ENCODE data around the gene TMEM119. TPM values are rescaled to one million over a fixed set of nuclear protein-coding genes. Genes with fewer than 3 reads are reported as not detected.

Gene TMEM119
- total RNA-seq, 1 donor from 2014 or later = 34.6 TPM

DNA sequence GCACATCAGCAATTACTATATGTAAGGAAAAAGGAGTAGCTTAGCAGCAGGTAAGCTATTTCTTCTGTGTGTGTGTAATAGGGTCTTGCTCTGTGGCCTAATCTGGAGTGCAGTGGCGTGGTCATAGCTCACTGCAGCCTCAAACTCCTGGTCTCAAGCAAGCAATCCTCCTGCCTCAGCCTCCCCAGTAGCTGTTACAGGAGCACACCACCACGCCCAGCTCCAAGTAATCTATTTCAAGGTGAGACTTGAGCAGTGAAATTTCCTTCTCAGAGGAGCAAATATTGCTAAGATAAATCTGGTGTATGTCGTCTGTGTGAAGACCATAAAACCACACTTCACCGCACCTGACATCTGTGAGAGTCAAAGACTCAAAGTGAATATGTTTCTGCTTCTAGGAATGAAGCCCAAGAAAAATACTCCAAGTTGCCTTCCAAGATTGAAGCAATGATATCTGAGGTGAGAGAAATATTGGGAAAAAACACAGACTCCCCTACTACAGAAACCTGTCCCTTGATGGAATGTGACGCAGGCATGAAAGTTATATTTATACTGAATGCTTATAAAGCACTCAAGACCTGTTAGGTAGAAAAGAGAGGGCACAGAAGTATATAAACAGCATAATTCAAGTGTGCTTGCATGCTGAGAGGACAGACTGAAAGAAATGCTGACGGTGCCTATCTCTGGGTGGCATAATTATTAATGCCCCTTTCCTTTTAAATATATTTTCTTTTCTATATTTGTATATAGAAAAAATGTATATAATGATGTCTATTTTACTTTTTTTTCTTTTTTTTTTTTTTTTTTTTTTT lies 38.3 kb upstream of the TMEM119 start:
- Histone ChIP-seq H3K36me3 (no peaks in the 10 kb centered on the region), H3K4me1 (peaks cover 18% of the 10 kb centered on the region), H3K9me3 (no peaks in the 10 kb centered on the region), H3K27ac (no peak overlapping the region), H3K4me3 (no peak overlapping the region), H3K27me3 (no peaks in the 10 kb centered on the region)
- intact Hi-C loops (cut with DNase I) = no loop called here
- no peak for TF ChIP-seq POLR2AphosphoS5 (IDR thresholded peaks at IDR 0.05; ENCODE audit: insufficient read depth in 1 of 2, low read depth in 1 of 2)
- TF ChIP-seq POLR2A (IDR thresholded peaks at IDR 0.05) = no peak
- TF ChIP-seq, protein P1, sequence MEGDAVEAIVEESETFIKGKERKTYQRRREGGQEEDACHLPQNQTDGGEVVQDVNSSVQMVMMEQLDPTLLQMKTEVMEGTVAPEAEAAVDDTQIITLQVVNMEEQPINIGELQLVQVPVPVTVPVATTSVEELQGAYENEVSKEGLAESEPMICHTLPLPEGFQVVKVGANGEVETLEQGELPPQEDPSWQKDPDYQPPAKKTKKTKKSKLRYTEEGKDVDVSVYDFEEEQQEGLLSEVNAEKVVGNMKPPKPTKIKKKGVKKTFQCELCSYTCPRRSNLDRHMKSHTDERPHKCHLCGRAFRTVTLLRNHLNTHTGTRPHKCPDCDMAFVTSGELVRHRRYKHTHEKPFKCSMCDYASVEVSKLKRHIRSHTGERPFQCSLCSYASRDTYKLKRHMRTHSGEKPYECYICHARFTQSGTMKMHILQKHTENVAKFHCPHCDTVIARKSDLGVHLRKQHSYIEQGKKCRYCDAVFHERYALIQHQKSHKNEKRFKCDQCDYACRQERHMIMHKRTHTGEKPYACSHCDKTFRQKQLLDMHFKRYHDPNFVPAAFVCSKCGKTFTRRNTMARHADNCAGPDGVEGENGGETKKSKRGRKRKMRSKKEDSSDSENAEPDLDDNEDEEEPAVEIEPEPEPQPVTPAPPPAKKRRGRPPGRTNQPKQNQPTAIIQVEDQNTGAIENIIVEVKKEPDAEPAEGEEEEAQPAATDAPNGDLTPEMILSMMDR (IDR thresholded peaks at IDR 0.05) = no peak
- no peak for DNase-seq (ENCODE audit: extremely low spot score in 2 of 2)

DNA sequence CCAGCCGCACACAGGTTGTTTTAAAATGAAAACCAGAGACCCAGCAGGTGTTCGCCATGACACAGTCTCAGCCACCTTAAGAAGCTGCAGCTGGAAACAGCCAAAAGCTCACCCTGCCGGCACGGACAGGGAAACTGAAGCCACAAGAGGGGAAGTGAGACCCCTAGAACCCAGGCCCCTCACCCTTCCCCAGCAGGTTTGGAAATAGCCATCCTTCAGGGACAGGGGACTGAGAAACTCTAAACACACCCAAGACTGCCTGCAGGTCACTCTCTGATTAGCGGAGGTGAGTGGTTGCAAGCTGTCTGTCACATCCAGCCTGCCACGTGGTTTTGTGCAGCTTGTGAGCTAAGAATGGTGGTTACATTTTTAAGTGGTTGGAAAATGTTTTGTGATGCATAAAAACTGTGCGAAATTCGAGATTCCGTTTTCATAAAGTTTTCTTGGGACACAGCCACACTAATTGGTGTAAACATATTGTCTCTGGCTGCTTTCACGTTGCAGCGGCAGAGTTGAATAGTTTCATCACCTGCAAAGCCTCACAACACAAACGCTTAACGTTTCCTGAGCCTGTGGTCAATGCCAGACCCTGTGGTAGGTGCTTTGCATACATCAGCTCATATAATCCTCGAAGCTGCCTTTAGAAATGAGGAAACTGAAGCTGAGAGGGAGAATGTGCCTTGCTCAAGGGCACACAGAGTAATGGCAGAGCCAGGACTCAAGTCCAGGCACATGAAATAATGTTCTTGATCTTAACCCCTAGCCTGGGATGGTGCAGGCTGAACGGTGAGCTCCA lies 37.5 kb upstream of the TMEM119 start:
- Histone ChIP-seq H3K4me3 (no peak overlapping the region), H3K36me3 (no peaks in the 10 kb centered on the region), H3K27ac (no peak overlapping the region), H3K4me1 (peaks cover 26% of the 10 kb centered on the region), H3K9me3 (no peaks in the 10 kb centered on the region), H3K27me3 (no peaks in the 10 kb centered on the region)
- intact Hi-C loops (cut with DNase I) = no loop called here
- DNase-seq (ENCODE audit: extremely low spot score in 2 of 2) = peak in 1 of 2 donors; percentile 58
- no peak for TF ChIP-seq POLR2AphosphoS5 (IDR thresholded peaks at IDR 0.05; ENCODE audit: insufficient read depth in 1 of 2, low read depth in 1 of 2)
- TF ChIP-seq, protein P1 (IDR thresholded peaks at IDR 0.05) = no peak
- no peak for TF ChIP-seq POLR2A (IDR thresholded peaks at IDR 0.05)

GRCh38 chr12:108634341-108634751 lies 36.5 kb upstream of the TMEM119 start:
- DNase-seq (ENCODE audit: extremely low spot score in 2 of 2) = peak in 1 of 2 donors; percentile 95
- Histone ChIP-seq H3K9me3 (no peaks in the 10 kb centered on the region), H3K4me1 (peaks cover 36% of the 10 kb centered on the region), H3K4me3 (no peak overlapping the region), H3K27me3 (no peaks in the 10 kb centered on the region), H3K36me3 (no peaks in the 10 kb centered on the region), H3K27ac (no peak overlapping the region)
- intact Hi-C loops (cut with DNase I) = no loop called here
- TF ChIP-seq POLR2A (IDR thresholded peaks at IDR 0.05) (no peak), POLR2AphosphoS5 (IDR thresholded peaks at IDR 0.05; ENCODE audit: insufficient read depth in 1 of 2, low read depth in 1 of 2) (no peak)
- TF ChIP-seq, protein P1 (IDR thresholded peaks at IDR 0.05) = no peak

DNA sequence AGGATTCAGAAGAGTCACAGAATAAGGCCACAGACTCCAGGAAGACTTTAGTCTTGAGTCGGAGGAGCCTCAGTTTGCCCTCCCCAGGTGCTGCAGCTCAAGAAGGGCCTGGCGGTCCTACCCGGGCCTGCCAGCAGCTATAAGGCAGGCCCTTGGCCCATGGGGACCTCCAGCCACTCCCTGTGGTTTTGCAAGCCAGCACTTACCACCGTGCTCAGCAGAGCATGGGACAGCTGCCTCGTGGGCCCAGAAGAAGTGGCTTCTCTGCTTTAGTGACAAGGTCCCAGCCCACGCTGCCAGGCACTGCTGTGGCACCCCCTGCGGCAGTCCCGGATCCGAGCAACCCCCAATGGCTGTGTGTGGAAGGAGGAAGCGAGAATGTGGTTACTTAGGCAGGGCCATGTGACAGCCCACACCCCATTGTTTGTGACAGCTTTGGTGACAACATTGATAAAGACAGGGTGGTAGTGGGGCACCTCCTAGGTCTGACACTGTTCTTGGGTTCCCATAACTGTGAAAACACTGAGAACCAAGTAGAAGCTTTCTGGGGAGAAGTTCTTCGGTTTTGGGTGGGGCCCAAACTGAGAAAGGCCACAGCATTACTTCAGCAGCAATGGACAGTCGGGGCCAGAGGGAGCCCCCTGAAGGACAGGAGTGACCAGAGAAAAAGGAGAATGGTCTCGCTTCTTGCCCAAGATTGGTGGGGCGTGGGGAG lies 35.8 kb upstream of the TMEM119 start, which contains the start of gene SELPLG:
TSS of gene SELPLG (minus strand) at position 361 of the 715 bp plus-strand sequence. CDS start 9,587 bp downstream, outside the sequence.
- H3K4me1 ChIP-seq = peaks cover 40% of the 10 kb centered on the region
- intact Hi-C loops (cut with DNase I) = no loop called here
- TF ChIP-seq POLR2AphosphoS5 (IDR thresholded peaks at IDR 0.05; ENCODE audit: insufficient read depth in 1 of 2, low read depth in 1 of 2) = peak in 1 of 2 donors; percentile 64
- TF ChIP-seq, protein P1 (IDR thresholded peaks at IDR 0.05) = no peak
- TF ChIP-seq POLR2A (IDR thresholded peaks at IDR 0.05) = peak in 1 of 2 donors; percentile 13
- H3K36me3 ChIP-seq = no peaks in the 10 kb centered on the region
- H3K9me3 ChIP-seq = no peaks in the 10 kb centered on the region
- H3K4me3 ChIP-seq = peak within 1 kb of the TSS in 1 of 2 donors; percentile 16
- H3K27me3 ChIP-seq = no peaks in the 10 kb centered on the region
- peak within 1 kb of the TSS; percentile 40 for H3K27ac ChIP-seq
- peak in 1 of 2 donors; percentile 70 for DNase-seq (ENCODE audit: extremely low spot score in 2 of 2)
